Prostate gland (tissue), 2 donors: Measurements from ENCODE around the gene ACP4. TPM values are rescaled to one million over a fixed set of nuclear protein-coding genes. Genes with fewer than 3 reads are reported as not detected.
"Not testable (repeated sequence)": the region's sequence is repeated elsewhere in the genome, so short reads cannot be mapped to it uniquely, and the experiment has no call there.

Experiments used
- DNase-seq: peaks from one replicate; pipeline ENCODE4 v3.0.0-alpha.2; 2019; ENCODE audit warnings: low spot score
- H3K27ac ChIP-seq, 2 donors: fragments of 200-600 bp; sonication (generic); 2 replicates each; pipeline ENCODE4 v1.5.1; 2017 to 2019
- H3K27me3 ChIP-seq: fragments of 200-600 bp; sonication (generic); replicated peaks from 2 replicates; pipeline ENCODE4 v1.5.1; 2019; ENCODE audit not compliant: insufficient read depth
- H3K36me3 ChIP-seq, 2 donors: fragments of 200-600 bp; sonication (generic); 1 replicate in 1 of 2; 2 replicates in 1 of 2; pipeline versions ENCODE4 v1.5.1 to v1.8.1; 2017 to 2019
- H3K4me1 ChIP-seq: fragments of 200-600 bp; sonication (generic); replicated peaks from 2 replicates; pipeline ENCODE4 v1.5.1; 2019
- H3K4me3 ChIP-seq, 2 donors: fragments of 200-600 bp; sonication (generic); 2 replicates each; pipeline ENCODE4 v1.5.1; 2017 to 2019
- H3K9me3 ChIP-seq: fragments of 200-600 bp; sonication (generic); 2 replicates; pipeline ENCODE4 v1.5.1; 2017
- POLR2A ChIP-seq: fragments of 450-650 bp; IDR thresholded peaks from one replicate; pipeline ENCODE4 v1.6.1; 2016; ENCODE audit warnings: antibody characterized with exemption, mild to moderate bottlenecking
- POLR2AphosphoS5 ChIP-seq: sonication (generic); formaldehyde crosslinking; IDR thresholded peaks from one replicate; pipeline ENCODE4 v1.6.1; 2017; ENCODE audit warnings: antibody characterized with exemption
- WGBS: methylation state at CpG from one replicate; pipeline ENCODE4 v1.1.5; 2018; 5-methylcytosine and 5-hydroxymethylcytosine counted together
- intact Hi-C: fragments of 100-400 bp; cut with DNase I; formaldehyde crosslinking; loops from one replicate; pipeline ENCODE4 v1.14.2; 2022
- total RNA-seq, 2 donors: library from RNA; depleted of rRNA; stranded (reverse); fragments of >200 nt; gene quantifications; one replicate each; pipeline ENCODE4 v1.1.0, GENCODE V29; 2016
- TF ChIP-seq, protein P1 (sequence below), 4 experiments: fragments of 200-600 bp in 2 of 4; fragments of 450-650 bp in 2 of 4; sonication (generic) in 2 of 4; IDR thresholded peaks; 1 replicate in 3 of 4; 2 replicates in 1 of 4; pipeline ENCODE4 v1.5.1; 2016 to 2019; ENCODE audit warnings: antibody characterized with exemption in 4 of 4, mild to moderate bottlenecking in 2 of 4, moderate library complexity in 2 of 4

Gene ACP4
- not detected for total RNA-seq

DNA sequence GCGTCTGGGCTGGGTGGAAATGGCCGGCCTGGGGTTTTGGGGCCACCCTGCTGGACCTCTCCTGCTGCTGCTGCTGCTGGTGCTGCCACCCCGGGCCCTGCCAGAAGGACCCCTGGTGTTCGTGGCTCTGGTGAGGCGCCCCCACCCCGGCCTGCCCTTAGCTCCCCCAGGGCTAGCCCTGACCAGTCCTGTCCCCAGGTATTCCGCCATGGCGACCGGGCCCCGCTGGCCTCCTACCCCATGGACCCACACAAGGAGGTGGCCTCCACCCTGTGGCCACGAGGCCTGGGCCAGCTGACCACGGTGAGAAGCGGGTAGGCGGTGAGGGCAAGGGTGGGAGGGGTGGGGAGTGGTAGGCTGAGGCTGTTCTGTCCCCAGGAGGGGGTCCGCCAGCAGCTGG lies at the start of gene ACP4:
TSS of gene ACP4 (plus strand) at position 20 of the 400 bp plus-strand sequence. CDS start at position 20, 0 bp downstream.
- Histone ChIP-seq H3K4me1 (no peaks in the 10 kb centered on the region), H3K27me3 (no peaks in the 10 kb centered on the region), H3K9me3 (no peaks in the 10 kb centered on the region), H3K4me3 (no peak within 1 kb of the TSS), H3K27ac (no peak within 1 kb of the TSS), H3K36me3 (no peaks in the 10 kb centered on the region)
- TF ChIP-seq, protein P1, sequence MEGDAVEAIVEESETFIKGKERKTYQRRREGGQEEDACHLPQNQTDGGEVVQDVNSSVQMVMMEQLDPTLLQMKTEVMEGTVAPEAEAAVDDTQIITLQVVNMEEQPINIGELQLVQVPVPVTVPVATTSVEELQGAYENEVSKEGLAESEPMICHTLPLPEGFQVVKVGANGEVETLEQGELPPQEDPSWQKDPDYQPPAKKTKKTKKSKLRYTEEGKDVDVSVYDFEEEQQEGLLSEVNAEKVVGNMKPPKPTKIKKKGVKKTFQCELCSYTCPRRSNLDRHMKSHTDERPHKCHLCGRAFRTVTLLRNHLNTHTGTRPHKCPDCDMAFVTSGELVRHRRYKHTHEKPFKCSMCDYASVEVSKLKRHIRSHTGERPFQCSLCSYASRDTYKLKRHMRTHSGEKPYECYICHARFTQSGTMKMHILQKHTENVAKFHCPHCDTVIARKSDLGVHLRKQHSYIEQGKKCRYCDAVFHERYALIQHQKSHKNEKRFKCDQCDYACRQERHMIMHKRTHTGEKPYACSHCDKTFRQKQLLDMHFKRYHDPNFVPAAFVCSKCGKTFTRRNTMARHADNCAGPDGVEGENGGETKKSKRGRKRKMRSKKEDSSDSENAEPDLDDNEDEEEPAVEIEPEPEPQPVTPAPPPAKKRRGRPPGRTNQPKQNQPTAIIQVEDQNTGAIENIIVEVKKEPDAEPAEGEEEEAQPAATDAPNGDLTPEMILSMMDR (IDR thresholded peaks at IDR 0.05): no peak
- no peak for TF ChIP-seq POLR2A
- no peak for TF ChIP-seq POLR2AphosphoS5
- intact Hi-C loops: no loop called here
- 85% methylated on average over 11 of the region's 15 CpGs for WGBS
- DNase-seq: no peak

DNA sequence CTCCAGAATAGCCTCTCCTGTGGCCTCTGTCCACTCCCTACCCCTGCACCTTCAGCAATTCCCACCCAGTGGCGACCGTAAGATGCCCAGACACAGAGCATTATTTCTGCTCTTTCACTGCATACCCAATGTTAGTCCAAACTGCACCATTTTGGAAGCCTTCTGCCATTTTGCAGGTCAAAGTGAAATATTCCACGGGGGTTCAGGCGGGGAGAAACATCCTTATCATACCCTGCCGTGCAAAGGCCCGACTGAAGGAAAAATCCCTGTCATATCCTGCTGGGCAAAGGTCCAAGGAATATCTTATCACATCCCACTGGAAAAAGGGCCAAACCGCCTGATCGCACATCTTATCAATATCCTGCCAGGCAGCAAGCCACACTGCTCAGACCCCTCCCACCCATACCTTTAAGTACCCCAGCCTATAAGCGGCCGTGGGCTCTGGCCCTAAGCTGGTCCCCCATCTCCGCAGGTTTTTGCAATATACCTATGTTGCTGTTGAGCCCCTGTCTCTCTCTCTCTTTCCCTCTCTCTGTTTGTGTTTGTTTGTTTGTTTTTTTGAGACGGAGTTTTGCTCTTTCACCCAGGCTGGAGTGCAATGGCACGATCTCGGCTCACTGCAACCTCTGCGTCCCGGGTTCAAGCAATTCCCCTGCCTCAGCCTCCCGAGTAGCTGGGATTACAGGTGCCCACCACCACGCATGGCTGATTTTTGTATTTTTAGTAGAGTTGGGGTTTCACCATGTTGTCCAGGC lies 48.9 kb upstream of the ACP4 start:
- Histone ChIP-seq H3K27me3 (peaks cover 3% of the 10 kb centered on the region), H3K9me3 (no peaks in the 10 kb centered on the region), H3K27ac (no peak overlapping the region), H3K4me3 (no peak overlapping the region), H3K36me3 (no peaks in the 10 kb centered on the region), H3K4me1 (no peaks in the 10 kb centered on the region)
- 72% methylated on average over 18 of the region's 18 CpGs for WGBS
- no peak for DNase-seq
- TF ChIP-seq, protein P1 (IDR thresholded peaks at IDR 0.05): no peak
- TF ChIP-seq POLR2AphosphoS5 (no peak), POLR2A (no peak)
- intact Hi-C loops: no loop called here

GRCh38 chr19:50743537-50743936 lies 46.7 kb upstream of the ACP4 start:
- no peaks in the 10 kb centered on the region for H3K9me3 ChIP-seq
- no peak overlapping the region for H3K27ac ChIP-seq
- TF ChIP-seq, protein P1 (IDR thresholded peaks at IDR 0.05): no peak
- TF ChIP-seq POLR2A: no peak
- TF ChIP-seq POLR2AphosphoS5: no peak
- no peaks in the 10 kb centered on the region for H3K36me3 ChIP-seq
- H3K4me3 ChIP-seq: no peak overlapping the region
- 79% methylated on average over 6 of the region's 6 CpGs for WGBS
- intact Hi-C loops: no loop called here
- H3K27me3 ChIP-seq: peaks cover 3% of the 10 kb centered on the region
- no peaks in the 10 kb centered on the region for H3K4me1 ChIP-seq
- DNase-seq: no peak

GRCh38 chr19:50745221-50745620 lies 45.0 kb upstream of the ACP4 start:
- intact Hi-C loops: no loop called here
- Histone ChIP-seq H3K27ac (no peak overlapping the region), H3K27me3 (no peaks in the 10 kb centered on the region), H3K4me3 (no peak overlapping the region), H3K9me3 (no peaks in the 10 kb centered on the region), H3K4me1 (no peaks in the 10 kb centered on the region), H3K36me3 (no peaks in the 10 kb centered on the region)
- no peak for TF ChIP-seq POLR2AphosphoS5
- TF ChIP-seq, protein P1 (IDR thresholded peaks at IDR 0.05): no peak
- no peak for TF ChIP-seq POLR2A
- no peak for DNase-seq
- 63% methylated on average over 10 of the region's 10 CpGs for WGBS

- DNase-seq, H3K4me1 ChIP-seq, H3K9me3 ChIP-seq, H3K36me3 ChIP-seq, H3K27ac ChIP-seq, H3K4me3 ChIP-seq, intact Hi-C loops, H3K27me3 ChIP-seq: not testable (repeated sequence)
- 88% methylated on average over 14 of the region's 14 CpGs for WGBS
These were observed 43.1 kb upstream of the ACP4 start for GRCh38 chr19:50747141-50747540.
